ENCODE measurements around the gene PRPS1. TPM values are rescaled to one million over a fixed set of nuclear protein-coding genes. Genes with fewer than 3 reads are reported as not detected.
A peak's percentile ranks its signal among the peaks of the same experiment; 100 is the strongest.

The PRPS1 gene
- total RNA-seq, 4 donors from 2014 or later = 23.5 to 33.4 (median 27.5) TPM

DNA sequence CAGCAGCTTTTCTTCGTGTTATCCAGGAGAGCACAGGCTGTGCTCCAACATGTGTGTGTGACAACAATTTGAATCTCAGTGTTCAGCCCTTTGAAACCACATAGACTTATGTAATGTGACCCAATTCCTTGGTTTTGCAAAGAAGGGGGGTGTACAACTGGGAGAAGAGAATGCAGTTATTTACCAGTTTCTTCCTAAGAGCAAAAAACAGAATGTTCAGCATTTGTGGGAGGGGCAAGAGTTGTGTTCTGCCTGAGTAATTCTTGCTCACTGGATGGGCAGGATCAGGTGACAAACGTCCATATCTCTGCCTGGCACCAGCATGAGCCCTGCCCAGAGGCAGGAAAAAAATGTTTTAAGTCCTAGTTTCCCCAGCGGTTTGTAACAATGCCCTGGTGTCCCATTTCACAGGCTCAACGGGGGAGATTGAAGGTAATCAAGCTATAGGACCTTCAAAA, 72.0 kb downstream of the PRPS1 start:
- peak overlapping the region; percentile 63 to 72 (median 70) for H3K27ac ChIP-seq
- no peaks in the 10 kb centered on the region for H3K36me3 ChIP-seq
- peaks cover 0 to 18% (median 3%) of the 10 kb centered on the region in 3 donors for H3K4me1 ChIP-seq
- no peaks in the 10 kb centered on the region for H3K27me3 ChIP-seq
- no peaks in the 10 kb centered on the region for H3K9me3 ChIP-seq
- peak; percentile 95 for ATAC-seq
- 52 to 80% methylated on average over 1 to 2 of the region's 4 CpGs for WGBS, 2 donors (ENCODE audit: low coverage in 1 of 2)
- TF ChIP-seq POLR2AphosphoS5 (IDR thresholded peaks at IDR 0.05) (peak; percentile 82), POLR2A (IDR thresholded peaks at IDR 0.05) (no peak)
- no peak overlapping the region for H3K4me3 ChIP-seq

Other genes starting within 250 kb of the PRPS1 start
- gene FRMPD3, start 178.9 kb upstream of the PRPS1 start, total RNA-seq = under 1 TPM in 2 of 4 donors, not detected in 2; under 0.01 to 0.04 TPM
- 100 to 1,000 TPM; 561 to 849 (median 691) TPM for gene TSC22D3, start 147.3 kb downstream of the PRPS1 start, total RNA-seq
- gene NCBP2L, start 149.2 kb downstream of the PRPS1 start, total RNA-seq = under 1 TPM in 1 of 4 donors, not detected in 3; 0.31 TPM
- gene MID2, start 197.4 kb downstream of the PRPS1 start, total RNA-seq = 10 to 100 TPM; 32.2 to 66.6 (median 57.0) TPM

Measured in gastroesophageal sphincter (tissue), 4 donors.